HEK293 (cell line): Measurements from ENCODE around the gene ADAM23.

Experiments used
- ATF2 ChIP-seq: fragments of 450-650 bp; formaldehyde crosslinking; IDR thresholded peaks from 2 replicates; pipeline ENCODE4 v1.5.1; 2016; ENCODE audit warnings: missing biosample characterization, missing genetic modification characterization, low read depth
- CTCF ChIP-seq: fragments of 450-650 bp; formaldehyde crosslinking; IDR thresholded peaks from 2 replicates; pipeline ENCODE4 v1.5.1; 2016; ENCODE audit warnings: missing biosample characterization, missing genetic modification characterization
- ELK4 ChIP-seq: IDR thresholded peaks from 2 replicates; pipeline ENCODE4 v1.6.1; 2011; ENCODE audit warnings: mild to moderate bottlenecking, low read depth, low read length, borderline replicate concordance
- IKZF3 ChIP-seq: fragments of 450-650 bp; IDR thresholded peaks from 2 replicates; pipeline ENCODE4 v1.5.0; 2018; ENCODE audit warnings: missing biosample characterization, mild to moderate bottlenecking, missing genetic modification characterization, moderate library complexity
- ZBTB1 ChIP-seq: fragments of 450-650 bp; formaldehyde crosslinking; IDR thresholded peaks from 2 replicates; pipeline ENCODE4 v1.5.1; 2016; ENCODE audit warnings: missing biosample characterization, missing genetic modification characterization
- ZBTB10 ChIP-seq: fragments of 450-650 bp; formaldehyde crosslinking; IDR thresholded peaks from 2 replicates; pipeline ENCODE4 v1.5.1; 2016; ENCODE audit warnings: missing biosample characterization, missing genetic modification characterization
- ZNF132 ChIP-seq: fragments of 450-650 bp; formaldehyde crosslinking; IDR thresholded peaks from 2 replicates; pipeline ENCODE4 v1.5.1; 2017; ENCODE audit warnings: missing biosample characterization, missing genetic modification characterization, borderline replicate concordance
- ZNF184 ChIP-seq: fragments of 450-650 bp; IDR thresholded peaks from 2 replicates; pipeline ENCODE4 v1.5.1; 2018; ENCODE audit warnings: missing biosample characterization, mild to moderate bottlenecking, missing genetic modification characterization
- ZNF239 ChIP-seq: fragments of 450-650 bp; formaldehyde crosslinking; IDR thresholded peaks from 2 replicates; pipeline ENCODE4 v1.5.1; 2016; ENCODE audit warnings: missing biosample characterization, missing genetic modification characterization
- ZNF311 ChIP-seq: fragments of 450-650 bp; formaldehyde crosslinking; IDR thresholded peaks from 2 replicates; pipeline ENCODE4 v1.5.1; 2017; ENCODE audit warnings: missing biosample characterization, missing genetic modification characterization, borderline replicate concordance
- ZNF555 ChIP-seq: fragments of 450-650 bp; formaldehyde crosslinking; conservative IDR thresholded peaks from 2 replicates; pipeline ENCODE4 v1.5.1; 2017; ENCODE audit warnings: missing biosample characterization, mild to moderate bottlenecking, missing genetic modification characterization, inconsistent platforms
- ZSCAN30 ChIP-seq: fragments of 450-650 bp; IDR thresholded peaks from 2 replicates; pipeline ENCODE4 v1.5.1; 2018; ENCODE audit warnings: missing biosample characterization, mild to moderate bottlenecking, missing genetic modification characterization, moderate library complexity
- TF ChIP-seq, protein P1 (sequence below): fragments of 450-650 bp; formaldehyde crosslinking; IDR thresholded peaks from 2 replicates; pipeline ENCODE4 v1.5.1; 2016; ENCODE audit warnings: missing biosample characterization, missing genetic modification characterization
- TF ChIP-seq, protein P2 (sequence below): fragments of 450-650 bp; formaldehyde crosslinking; IDR thresholded peaks from 2 replicates; pipeline ENCODE4 v1.5.1; 2016; ENCODE audit warnings: missing biosample characterization, missing genetic modification characterization

DNA sequence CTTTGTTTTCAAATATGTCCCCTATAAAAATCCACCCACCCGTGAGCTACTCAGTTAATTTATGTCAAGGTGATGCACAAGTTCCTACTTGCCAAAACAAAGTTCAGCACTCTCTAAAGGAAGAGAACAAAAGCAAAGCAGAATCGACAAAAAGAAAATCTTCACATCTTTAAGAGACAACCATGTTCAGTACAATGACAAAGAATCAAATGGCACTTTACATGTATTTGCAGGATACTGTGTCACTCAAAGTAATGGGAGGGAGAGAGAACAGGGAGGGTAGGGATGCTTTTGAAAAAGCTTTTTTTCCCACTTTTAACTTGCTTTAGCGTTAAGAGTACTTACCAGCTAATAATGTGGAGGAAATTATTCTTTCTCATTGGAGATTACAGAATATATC, 159.9 kb downstream of the ADAM23 start:
- TF ChIP-seq ZNF555 (tag by site-specific recombination) (no peak), ATF2 (tag by site-specific recombination) (no peak), CTCF (tag by site-specific recombination) (no peak), ZNF184 (tag by site-specific recombination) (no peak), ZNF132 (tag by site-specific recombination) (no peak), IKZF3 (no peak), ZSCAN30 (tag by site-specific recombination) (no peak), ZNF239 (tag by site-specific recombination) (no peak), ELK4 (no peak), ZNF311 (tag by site-specific recombination) (no peak), ZBTB1 (no peak), ZBTB10 (tag by site-specific recombination) (no peak)
- TF ChIP-seq, protein P1, sequence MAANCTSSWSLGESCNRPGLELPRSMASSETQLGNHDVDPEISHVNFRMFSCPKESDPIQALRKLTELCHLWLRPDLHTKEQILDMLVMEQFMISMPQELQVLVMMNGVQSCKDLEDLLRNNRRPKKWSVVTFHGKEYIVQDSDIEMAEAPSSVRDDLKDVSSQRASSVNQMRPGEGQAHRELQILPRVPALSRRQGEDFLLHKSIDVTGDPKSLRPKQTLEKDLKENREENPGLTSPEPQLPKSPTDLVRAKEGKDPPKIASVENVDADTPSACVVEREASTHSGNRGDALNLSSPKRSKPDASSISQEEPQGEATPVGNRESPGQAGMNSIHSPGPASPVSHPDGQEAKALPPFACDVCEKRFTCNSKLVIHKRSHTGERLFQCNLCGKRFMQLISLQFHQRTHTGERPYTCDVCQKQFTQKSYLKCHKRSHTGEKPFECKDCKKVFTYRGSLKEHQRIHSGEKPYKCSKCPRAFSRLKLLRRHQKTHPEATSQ (tag by site-specific recombination), result no peak
- TF ChIP-seq, protein P2, sequence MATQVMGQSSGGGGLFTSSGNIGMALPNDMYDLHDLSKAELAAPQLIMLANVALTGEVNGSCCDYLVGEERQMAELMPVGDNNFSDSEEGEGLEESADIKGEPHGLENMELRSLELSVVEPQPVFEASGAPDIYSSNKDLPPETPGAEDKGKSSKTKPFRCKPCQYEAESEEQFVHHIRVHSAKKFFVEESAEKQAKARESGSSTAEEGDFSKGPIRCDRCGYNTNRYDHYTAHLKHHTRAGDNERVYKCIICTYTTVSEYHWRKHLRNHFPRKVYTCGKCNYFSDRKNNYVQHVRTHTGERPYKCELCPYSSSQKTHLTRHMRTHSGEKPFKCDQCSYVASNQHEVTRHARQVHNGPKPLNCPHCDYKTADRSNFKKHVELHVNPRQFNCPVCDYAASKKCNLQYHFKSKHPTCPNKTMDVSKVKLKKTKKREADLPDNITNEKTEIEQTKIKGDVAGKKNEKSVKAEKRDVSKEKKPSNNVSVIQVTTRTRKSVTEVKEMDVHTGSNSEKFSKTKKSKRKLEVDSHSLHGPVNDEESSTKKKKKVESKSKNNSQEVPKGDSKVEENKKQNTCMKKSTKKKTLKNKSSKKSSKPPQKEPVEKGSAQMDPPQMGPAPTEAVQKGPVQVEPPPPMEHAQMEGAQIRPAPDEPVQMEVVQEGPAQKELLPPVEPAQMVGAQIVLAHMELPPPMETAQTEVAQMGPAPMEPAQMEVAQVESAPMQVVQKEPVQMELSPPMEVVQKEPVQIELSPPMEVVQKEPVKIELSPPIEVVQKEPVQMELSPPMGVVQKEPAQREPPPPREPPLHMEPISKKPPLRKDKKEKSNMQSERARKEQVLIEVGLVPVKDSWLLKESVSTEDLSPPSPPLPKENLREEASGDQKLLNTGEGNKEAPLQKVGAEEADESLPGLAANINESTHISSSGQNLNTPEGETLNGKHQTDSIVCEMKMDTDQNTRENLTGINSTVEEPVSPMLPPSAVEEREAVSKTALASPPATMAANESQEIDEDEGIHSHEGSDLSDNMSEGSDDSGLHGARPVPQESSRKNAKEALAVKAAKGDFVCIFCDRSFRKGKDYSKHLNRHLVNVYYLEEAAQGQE, result no peak
